Loucy (cell line): ENCODE measurements around the gene KLRG1.

Experiments
- H2AFZ ChIP-seq: fragments of 200-600 bp; sonication (generic); 2 replicates; pipeline ENCODE4 v1.6.0; 2016; ENCODE audit warnings: antibody characterized with exemption, mild to moderate bottlenecking, low read length, moderate library complexity
- H3F3A ChIP-seq: fragments of 200-600 bp; 2 replicates; pipeline ENCODE4 v1.6.0; 2016; ENCODE audit warnings: antibody characterized with exemption, low read depth, mild to moderate bottlenecking
- H3K27me3 ChIP-seq: fragments of 200-600 bp; sonication (generic); 2 replicates; pipeline ENCODE4 v1.6.1; 2014; ENCODE audit warnings: low read length, mild to moderate bottlenecking; ENCODE audit not compliant: insufficient read depth, poor library complexity, severe bottlenecking
- H3K36me3 ChIP-seq: fragments of 200-600 bp; sonication (generic); 2 replicates; pipeline ENCODE4 v1.6.1; 2016; ENCODE audit warnings: low read length; ENCODE audit not compliant: insufficient read depth
- H3K4me1 ChIP-seq: fragments of 200-600 bp; sonication (generic); 2 replicates; pipeline ENCODE4 v1.5.1; 2014; ENCODE audit warnings: low read length, mild to moderate bottlenecking; ENCODE audit not compliant: insufficient read depth, poor library complexity, severe bottlenecking
- H3K4me2 ChIP-seq: fragments of 200-600 bp; sonication (generic); 2 replicates; pipeline ENCODE4 v1.6.0; 2014; ENCODE audit warnings: antibody characterized with exemption, low read length, low read depth, mild to moderate bottlenecking; ENCODE audit not compliant: poor library complexity, severe bottlenecking
- H3K4me3 ChIP-seq: fragments of 200-600 bp; sonication (generic); 2 replicates; pipeline ENCODE4 v1.5.1; 2014; ENCODE audit warnings: low read length, mild to moderate bottlenecking, mixed read lengths; ENCODE audit not compliant: poor library complexity, severe bottlenecking
- H3K79me2 ChIP-seq: fragments of 200-600 bp; sonication (generic); 2 replicates; pipeline ENCODE4 v1.6.1; 2014; ENCODE audit warnings: low read length; ENCODE audit not compliant: insufficient read depth
- H3K9ac ChIP-seq: fragments of 200-600 bp; sonication (generic); 2 replicates; pipeline ENCODE4 v1.6.0; 2014; ENCODE audit warnings: mild to moderate bottlenecking, low read depth, low read length, moderate library complexity; ENCODE audit not compliant: poor library complexity, severe bottlenecking
- H3K9me2 ChIP-seq: fragments of 200-600 bp; sonication (generic); replicated peaks from 2 replicates; pipeline ENCODE4 v1.6.1; 2016; ENCODE audit warnings: low read depth, low read length, mixed read lengths
- H3K9me3 ChIP-seq: fragments of 200-600 bp; sonication (generic); 2 replicates; pipeline ENCODE4 v1.6.1; 2014; ENCODE audit warnings: mild to moderate bottlenecking, antibody characterized with exemption, low read length, low read depth; ENCODE audit not compliant: insufficient read depth
- H4K20me1 ChIP-seq: fragments of 200-600 bp; sonication (generic); 2 replicates; pipeline ENCODE4 v1.6.0; 2014; ENCODE audit warnings: antibody characterized with exemption, low read length, mild to moderate bottlenecking; ENCODE audit not compliant: insufficient read depth, poor library complexity, severe bottlenecking
- CTCF ChIP-seq: fragments of 200-600 bp; sonication (generic); conservative IDR thresholded peaks from 2 replicates; pipeline ENCODE4 v1.5.1; 2014; ENCODE audit warnings: mild to moderate bottlenecking, antibody characterized with exemption, low read length
- EZH2phosphoT487 ChIP-seq: fragments of 200-600 bp; IDR thresholded peaks from 2 replicates; pipeline ENCODE4 v1.6.1; 2018; ENCODE audit warnings: antibody characterized with exemption, mild to moderate bottlenecking, moderate library complexity, borderline replicate concordance

KLRG1 gene

GRCh38 chr12:9001233-9001632 lies 11.9 kb downstream of the KLRG1 start:
- H3K36me3 ChIP-seq, result no peaks in the 10 kb centered on the region
- no peak overlapping the region for H2AFZ ChIP-seq
- no peaks in the 10 kb centered on the region for H3K9me2 ChIP-seq
- no peak overlapping the region for H3K4me3 ChIP-seq
- no peaks in the 10 kb centered on the region for H3K9me3 ChIP-seq
- no peak overlapping the region for H3K4me2 ChIP-seq
- no peaks in the 10 kb centered on the region for H4K20me1 ChIP-seq
- H3F3A ChIP-seq, result no peaks in the 10 kb centered on the region
- H3K9ac ChIP-seq, result no peak overlapping the region
- H3K79me2 ChIP-seq, result no peaks in the 10 kb centered on the region
- H3K4me1 ChIP-seq, result peaks cover 7% of the 10 kb centered on the region
- H3K27me3 ChIP-seq, result no peaks in the 10 kb centered on the region
- TF ChIP-seq EZH2phosphoT487 (no peak), CTCF (no peak)

GRCh38 chr12:9002335-9002734 lies 13.0 kb downstream of the KLRG1 start:
- H3K79me2 ChIP-seq, result no peaks in the 10 kb centered on the region
- no peak overlapping the region for H2AFZ ChIP-seq
- H4K20me1 ChIP-seq, result no peaks in the 10 kb centered on the region
- H3K27me3 ChIP-seq, result no peaks in the 10 kb centered on the region
- no peak overlapping the region for H3K9ac ChIP-seq
- H3K4me1 ChIP-seq, result no peaks in the 10 kb centered on the region
- no peak overlapping the region for H3K4me2 ChIP-seq
- no peaks in the 10 kb centered on the region for H3F3A ChIP-seq
- H3K9me2 ChIP-seq, result no peaks in the 10 kb centered on the region
- H3K4me3 ChIP-seq, result no peak overlapping the region
- TF ChIP-seq CTCF (no peak), EZH2phosphoT487 (no peak)
- H3K36me3 ChIP-seq, result no peaks in the 10 kb centered on the region
- H3K9me3 ChIP-seq, result no peaks in the 10 kb centered on the region

GRCh38 chr12:9022592-9022991 lies 33.2 kb downstream of the KLRG1 start:
- TF ChIP-seq EZH2phosphoT487 (no peak), CTCF (no peak)
- Histone ChIP-seq H3F3A (peaks cover 6% of the 10 kb centered on the region; the same call in 1 of the 2 replicates), H3K4me3 (no peak overlapping the region), H4K20me1 (no peaks in the 10 kb centered on the region), H3K4me1 (peaks cover 41% of the 10 kb centered on the region), H3K27me3 (no peaks in the 10 kb centered on the region), H3K4me2 (no peak overlapping the region), H3K9me2 (no peaks in the 10 kb centered on the region), H3K9ac (no peak overlapping the region), H3K36me3 (no peaks in the 10 kb centered on the region), H3K9me3 (peaks cover 3% of the 10 kb centered on the region; the same call in 1 of the 2 replicates), H3K79me2 (no peaks in the 10 kb centered on the region), H2AFZ (no peak overlapping the region)
